Vagina (tissue), 2 donors: ENCODE data around the gene STEAP4. TPM values are rescaled to one million over a fixed set of nuclear protein-coding genes. Genes with fewer than 3 reads are reported as not detected.

Experiments
- DNase-seq, 2 donors: peaks; one replicate each; pipeline ENCODE4 v3.0.0-alpha.2; 2017; ENCODE audit errors: extremely low spot score in 2 of 2
- H3K27ac ChIP-seq: fragments of 200-600 bp; sonication (generic); one replicate; pipeline ENCODE4 v1.5.1; 2019
- H3K27me3 ChIP-seq: fragments of 200-600 bp; sonication (generic); one replicate; pipeline ENCODE4 v1.5.1; 2019
- H3K36me3 ChIP-seq, 2 donors: fragments of 200-600 bp; sonication (generic); one replicate each; pipeline ENCODE4 v1.5.1; 2017 to 2019
- H3K4me1 ChIP-seq: fragments of 200-600 bp; sonication (generic); one replicate; pipeline ENCODE4 v1.5.1; 2019
- H3K4me3 ChIP-seq, 2 donors: fragments of 200-600 bp; sonication (generic); 1 replicate in 1 of 2; 2 replicates in 1 of 2; pipeline ENCODE4 v1.5.1; 2016 to 2019
- H3K9me3 ChIP-seq: fragments of 200-600 bp; sonication (generic); one replicate; pipeline ENCODE4 v1.5.1; 2019
- POLR2A ChIP-seq, 2 donors: fragments of 450-650 bp; IDR thresholded peaks; one replicate each; pipeline ENCODE4 v1.6.1; 2017; ENCODE audit warnings: antibody characterized with exemption in 2 of 2, mild to moderate bottlenecking in 2 of 2, moderate library complexity in 2 of 2
- POLR2AphosphoS5 ChIP-seq, 2 donors: sonication (generic); formaldehyde crosslinking; IDR thresholded peaks; one replicate each; pipeline ENCODE4 v1.9.0; 2017; ENCODE audit warnings: antibody characterized with exemption in 2 of 2, mild to moderate bottlenecking in 2 of 2, low read depth in 1 of 2; ENCODE audit not compliant: insufficient read depth in 1 of 2
- intact Hi-C: fragments of 100-400 bp; cut with DNase I; formaldehyde crosslinking; loops from one replicate; pipeline ENCODE4 v1.15.1; 2023
- total RNA-seq: library from RNA; depleted of rRNA; stranded (reverse); fragments of >200 nt; gene quantifications from one replicate; pipeline ENCODE4 v1.2.3, GENCODE V29; 2016
- TF ChIP-seq, protein P1 (sequence below), 3 experiments: fragments of 450-650 bp in 2 of 3; fragments of 200-600 bp in 1 of 3; sonication (generic) in 1 of 3; IDR thresholded peaks; one replicate each; pipeline ENCODE4 v1.5.1; 2017 to 2019; ENCODE audit warnings: antibody characterized with exemption in 3 of 3, mild to moderate bottlenecking in 2 of 3, moderate library complexity in 2 of 3

The STEAP4 gene
- total RNA-seq, 1 donor from 2014 or later: 41.7 TPM

DNA sequence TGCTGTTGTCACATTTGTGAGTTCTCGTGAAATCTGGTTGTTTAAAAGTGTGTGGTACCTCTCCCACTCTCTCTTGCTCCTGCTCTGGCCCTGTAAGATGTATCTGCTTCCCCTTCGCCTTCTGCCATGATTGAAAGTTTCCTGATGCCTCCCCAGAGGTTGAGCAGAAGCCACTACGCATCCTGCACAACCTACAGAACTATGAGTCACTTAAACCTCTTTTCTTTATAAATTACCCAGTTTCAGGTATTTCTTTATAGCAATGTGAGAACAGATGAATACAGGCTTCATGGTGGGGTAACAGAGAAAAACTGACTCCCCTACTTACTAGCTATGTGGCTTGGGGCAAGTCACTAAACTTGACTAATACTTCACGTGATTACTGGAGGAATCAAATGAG, 18.0 kb upstream of the STEAP4 start:
- no peak overlapping the region for H3K27ac ChIP-seq
- no peaks in the 10 kb centered on the region for H3K4me1 ChIP-seq
- TF ChIP-seq, protein P1, sequence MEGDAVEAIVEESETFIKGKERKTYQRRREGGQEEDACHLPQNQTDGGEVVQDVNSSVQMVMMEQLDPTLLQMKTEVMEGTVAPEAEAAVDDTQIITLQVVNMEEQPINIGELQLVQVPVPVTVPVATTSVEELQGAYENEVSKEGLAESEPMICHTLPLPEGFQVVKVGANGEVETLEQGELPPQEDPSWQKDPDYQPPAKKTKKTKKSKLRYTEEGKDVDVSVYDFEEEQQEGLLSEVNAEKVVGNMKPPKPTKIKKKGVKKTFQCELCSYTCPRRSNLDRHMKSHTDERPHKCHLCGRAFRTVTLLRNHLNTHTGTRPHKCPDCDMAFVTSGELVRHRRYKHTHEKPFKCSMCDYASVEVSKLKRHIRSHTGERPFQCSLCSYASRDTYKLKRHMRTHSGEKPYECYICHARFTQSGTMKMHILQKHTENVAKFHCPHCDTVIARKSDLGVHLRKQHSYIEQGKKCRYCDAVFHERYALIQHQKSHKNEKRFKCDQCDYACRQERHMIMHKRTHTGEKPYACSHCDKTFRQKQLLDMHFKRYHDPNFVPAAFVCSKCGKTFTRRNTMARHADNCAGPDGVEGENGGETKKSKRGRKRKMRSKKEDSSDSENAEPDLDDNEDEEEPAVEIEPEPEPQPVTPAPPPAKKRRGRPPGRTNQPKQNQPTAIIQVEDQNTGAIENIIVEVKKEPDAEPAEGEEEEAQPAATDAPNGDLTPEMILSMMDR (IDR thresholded peaks at IDR 0.05): no peak
- TF ChIP-seq POLR2AphosphoS5 (IDR thresholded peaks at IDR 0.05; ENCODE audit: insufficient read depth in 1 of 2, low read depth in 1 of 2): no peak
- TF ChIP-seq POLR2A (IDR thresholded peaks at IDR 0.05): no peak
- H3K9me3 ChIP-seq: no peaks in the 10 kb centered on the region
- intact Hi-C loops: no loop called here
- H3K4me3 ChIP-seq: no peak overlapping the region
- no peaks in the 10 kb centered on the region for H3K27me3 ChIP-seq
- no peaks in the 10 kb centered on the region for H3K36me3 ChIP-seq
- no peak for DNase-seq

DNA sequence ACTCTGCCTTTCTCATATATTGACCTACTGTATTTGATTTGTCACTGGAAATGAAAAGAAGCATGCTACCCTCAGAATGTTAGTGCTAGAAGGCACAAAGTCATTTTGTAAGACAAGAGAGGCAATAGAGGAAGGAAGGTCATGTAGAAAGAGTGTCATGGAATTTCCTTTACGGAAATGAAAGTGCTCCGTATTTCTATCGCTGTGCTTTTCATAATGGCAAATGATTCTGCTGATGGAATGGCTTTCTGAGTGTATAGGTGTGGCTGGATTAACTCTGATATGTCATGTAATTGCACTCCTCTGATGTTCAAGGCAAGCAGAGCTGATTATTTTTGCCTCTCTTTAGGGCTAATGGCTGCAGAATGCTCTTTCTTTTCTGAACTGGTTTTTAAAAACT, 15.5 kb upstream of the STEAP4 start:
- Histone ChIP-seq H3K27me3 (no peaks in the 10 kb centered on the region), H3K27ac (no peak overlapping the region), H3K4me3 (no peak overlapping the region), H3K4me1 (no peaks in the 10 kb centered on the region), H3K9me3 (no peaks in the 10 kb centered on the region), H3K36me3 (no peaks in the 10 kb centered on the region)
- DNase-seq: no peak
- TF ChIP-seq POLR2A (IDR thresholded peaks at IDR 0.05): no peak
- intact Hi-C loops: no loop called here

DNA sequence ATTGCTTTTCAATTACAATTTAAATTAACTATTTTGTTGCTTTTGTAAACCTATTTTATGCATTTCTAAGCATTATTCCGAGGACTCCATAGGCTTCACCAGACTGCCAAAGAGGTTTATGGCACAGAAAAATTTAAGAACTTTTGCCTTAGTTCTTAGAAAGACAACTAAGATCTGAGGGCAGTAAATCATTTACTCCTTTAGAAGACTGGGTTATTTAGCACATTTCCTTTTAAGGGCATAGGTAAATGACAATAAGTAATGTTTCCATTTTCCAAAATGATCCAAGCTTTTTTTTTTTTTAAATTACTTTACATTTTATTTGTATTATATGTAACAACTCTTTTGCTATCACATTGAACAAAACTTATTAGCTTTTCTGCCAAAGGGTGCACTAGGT, 15.0 kb upstream of the STEAP4 start:
- Histone ChIP-seq H3K27ac (no peak overlapping the region), H3K36me3 (no peaks in the 10 kb centered on the region), H3K4me1 (no peaks in the 10 kb centered on the region), H3K4me3 (no peak overlapping the region), H3K9me3 (no peaks in the 10 kb centered on the region), H3K27me3 (no peaks in the 10 kb centered on the region)
- no peak for TF ChIP-seq POLR2A (IDR thresholded peaks at IDR 0.05)
- no peak for TF ChIP-seq POLR2AphosphoS5 (IDR thresholded peaks at IDR 0.05; ENCODE audit: insufficient read depth in 1 of 2, low read depth in 1 of 2)
- TF ChIP-seq, protein P1 (IDR thresholded peaks at IDR 0.05): no peak
- intact Hi-C loops: no loop called here
- no peak for DNase-seq

DNA sequence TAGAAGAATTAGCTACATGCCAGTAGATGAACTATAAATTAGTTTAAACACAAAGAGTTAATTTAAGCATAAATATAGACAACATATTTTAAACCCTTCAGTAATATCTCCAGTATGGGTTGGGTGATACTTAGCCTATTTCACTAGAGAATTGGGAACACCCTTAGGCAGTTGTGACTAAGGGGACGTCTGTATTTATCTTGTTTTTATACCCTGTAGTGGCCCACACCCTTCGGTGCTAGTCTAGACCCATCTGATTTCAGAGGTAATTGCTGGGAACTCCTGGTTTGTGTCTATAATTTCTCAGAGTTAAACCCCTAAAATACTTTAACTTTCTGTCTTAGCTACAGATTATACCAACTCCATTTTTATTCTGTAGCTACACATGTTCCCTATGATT, 11.5 kb upstream of the STEAP4 start:
- H3K4me3 ChIP-seq: no peak overlapping the region

DNA sequence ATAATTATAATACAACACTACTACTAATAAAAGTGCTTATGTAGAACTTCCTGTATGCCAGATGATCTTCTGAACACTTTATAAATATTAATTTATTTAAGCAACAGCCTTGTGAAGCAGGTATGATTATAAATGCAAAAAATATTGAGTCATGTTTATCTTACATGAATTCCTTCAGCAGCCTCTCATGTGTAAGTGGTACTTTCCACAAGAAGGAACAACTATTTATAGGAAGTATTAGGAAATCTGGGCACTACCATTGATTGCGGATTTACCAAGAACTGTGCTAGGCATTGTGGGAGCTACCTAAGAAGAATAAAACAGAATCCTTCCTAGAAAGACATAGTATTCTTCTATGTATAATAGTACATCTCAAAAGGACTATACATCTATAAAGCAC, 10.7 kb upstream of the STEAP4 start:
- H3K9me3 ChIP-seq: no peaks in the 10 kb centered on the region

More for the DNA sequence above, 11.5 kb upstream of the STEAP4 start:
- TF ChIP-seq POLR2A (IDR thresholded peaks at IDR 0.05): no peak
- TF ChIP-seq, protein P1 (IDR thresholded peaks at IDR 0.05): no peak
- no peak for TF ChIP-seq POLR2AphosphoS5 (IDR thresholded peaks at IDR 0.05; ENCODE audit: insufficient read depth in 1 of 2, low read depth in 1 of 2)
- H3K36me3 ChIP-seq: no peaks in the 10 kb centered on the region
- H3K4me1 ChIP-seq: no peaks in the 10 kb centered on the region
- DNase-seq: no peak
- intact Hi-C loops: no loop called here
- H3K27me3 ChIP-seq: no peaks in the 10 kb centered on the region
- no peak overlapping the region for H3K27ac ChIP-seq
- H3K9me3 ChIP-seq: no peaks in the 10 kb centered on the region

More for the DNA sequence above, 10.7 kb upstream of the STEAP4 start:
- no peak for DNase-seq
- intact Hi-C loops: no loop called here
- H3K27ac ChIP-seq: no peak overlapping the region
- TF ChIP-seq POLR2A (IDR thresholded peaks at IDR 0.05) (no peak), POLR2AphosphoS5 (IDR thresholded peaks at IDR 0.05; ENCODE audit: insufficient read depth in 1 of 2, low read depth in 1 of 2) (peak in 1 of 2 donors; percentile 12)
- TF ChIP-seq, protein P1 (IDR thresholded peaks at IDR 0.05): no peak
- peaks cover under 1% of the 10 kb centered on the region for H3K4me1 ChIP-seq
- no peak overlapping the region for H3K4me3 ChIP-seq
- H3K27me3 ChIP-seq: no peaks in the 10 kb centered on the region
- H3K36me3 ChIP-seq: no peaks in the 10 kb centered on the region
